Measurements from ENCODE around the gene VRTN. TPM values are rescaled to one million over a fixed set of nuclear protein-coding genes. Genes with fewer than 3 reads are reported as not detected.
"Not testable (repeated sequence)": the region's sequence is repeated elsewhere in the genome, so short reads cannot be mapped to it uniquely, and the experiment has no call there.

VRTN gene
- total RNA-seq, 2 donors from 2014 or later, result 0.30 TPM; not detected in 1

DNA sequence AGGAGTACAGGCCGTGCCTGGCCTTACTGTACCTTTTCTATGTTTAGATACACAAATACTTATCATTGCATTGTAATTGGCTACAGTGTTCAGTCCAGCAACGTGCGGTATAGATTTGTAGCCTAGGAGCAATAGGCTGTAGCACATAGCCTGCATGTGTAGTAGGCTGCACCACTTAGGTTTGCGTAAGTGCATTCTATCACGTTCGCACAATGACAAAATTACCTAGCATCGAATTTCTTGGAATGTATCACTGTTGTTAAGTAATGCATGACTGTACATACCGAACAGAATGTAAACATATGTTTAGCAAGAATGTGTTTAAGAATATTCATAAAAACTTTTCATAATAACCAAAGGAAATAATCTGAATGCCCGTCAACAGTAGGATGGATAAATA lies 31.9 kb downstream of the VRTN start:
- no peaks in the 10 kb centered on the region for H3K4me1 ChIP-seq
- no peak overlapping the region for H3K9ac ChIP-seq (ENCODE audit: low read depth in 2 of 2, low read length in 2 of 2)
- H3K27ac ChIP-seq, result no peak overlapping the region
- H3K4me3 ChIP-seq, result no peak overlapping the region
- no peaks in the 10 kb centered on the region for H3K36me3 ChIP-seq
- TF ChIP-seq CTCF (IDR thresholded peaks at IDR 0.05), result no peak
- intact Hi-C loops (cut with DNase I), result no loop called here
- H3K9me3 ChIP-seq, result no peaks in the 10 kb centered on the region
- DNase-seq, result no peak
- H3K27me3 ChIP-seq, result no peaks in the 10 kb centered on the region

GRCh38 chr14:74380845-74381244 lies 32.6 kb downstream of the VRTN start:
- no peaks in the 10 kb centered on the region for H3K36me3 ChIP-seq
- TF ChIP-seq CTCF (IDR thresholded peaks at IDR 0.05), result no peak
- intact Hi-C loops (cut with DNase I), result no loop called here
- H3K9me3 ChIP-seq, result no peaks in the 10 kb centered on the region
- no peaks in the 10 kb centered on the region for H3K27me3 ChIP-seq
- DNase-seq, result no peak
- H3K27ac ChIP-seq, result no peak overlapping the region
- no peaks in the 10 kb centered on the region for H3K4me1 ChIP-seq
- no peak overlapping the region for H3K4me3 ChIP-seq
- no peak overlapping the region for H3K9ac ChIP-seq (ENCODE audit: low read depth in 2 of 2, low read length in 2 of 2)

DNA sequence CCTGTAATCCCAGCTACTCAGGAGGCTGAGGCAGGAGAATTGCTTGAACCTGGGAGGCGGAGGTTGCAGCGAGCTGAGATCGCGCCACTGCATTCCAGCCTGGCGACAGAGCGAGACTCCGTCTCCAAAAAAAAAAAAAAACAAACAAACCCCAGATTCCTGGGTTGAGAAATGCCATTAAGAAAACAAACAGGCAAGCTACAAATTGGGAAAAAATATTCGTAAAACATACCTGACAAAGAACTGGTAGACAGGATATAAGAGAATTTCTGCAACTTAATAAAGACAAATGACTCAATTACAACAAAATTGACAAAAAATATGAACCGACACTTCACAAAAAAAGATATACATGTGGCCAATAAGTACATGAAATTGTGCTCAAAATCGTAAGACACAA lies 33.3 kb downstream of the VRTN start:
- H3K9ac ChIP-seq (ENCODE audit: low read depth in 2 of 2, low read length in 2 of 2); intact Hi-C loops (cut with DNase I); H3K9me3 ChIP-seq; H3K36me3 ChIP-seq; H3K4me1 ChIP-seq; H3K27ac ChIP-seq; H3K27me3 ChIP-seq; H3K4me3 ChIP-seq; DNase-seq: not testable (repeated sequence)

GRCh38 chr14:74382231-74382630 lies 34.0 kb downstream of the VRTN start:
- no peak for DNase-seq
- no peaks in the 10 kb centered on the region for H3K27me3 ChIP-seq
- H3K27ac ChIP-seq, result no peak overlapping the region
- no peaks in the 10 kb centered on the region for H3K4me1 ChIP-seq
- no peaks in the 10 kb centered on the region for H3K9me3 ChIP-seq
- intact Hi-C loops (cut with DNase I), result no loop called here
- no peak overlapping the region for H3K9ac ChIP-seq (ENCODE audit: low read depth in 2 of 2, low read length in 2 of 2)
- no peaks in the 10 kb centered on the region for H3K36me3 ChIP-seq
- H3K4me3 ChIP-seq, result no peak overlapping the region
- TF ChIP-seq CTCF (IDR thresholded peaks at IDR 0.05), result no peak

DNA sequence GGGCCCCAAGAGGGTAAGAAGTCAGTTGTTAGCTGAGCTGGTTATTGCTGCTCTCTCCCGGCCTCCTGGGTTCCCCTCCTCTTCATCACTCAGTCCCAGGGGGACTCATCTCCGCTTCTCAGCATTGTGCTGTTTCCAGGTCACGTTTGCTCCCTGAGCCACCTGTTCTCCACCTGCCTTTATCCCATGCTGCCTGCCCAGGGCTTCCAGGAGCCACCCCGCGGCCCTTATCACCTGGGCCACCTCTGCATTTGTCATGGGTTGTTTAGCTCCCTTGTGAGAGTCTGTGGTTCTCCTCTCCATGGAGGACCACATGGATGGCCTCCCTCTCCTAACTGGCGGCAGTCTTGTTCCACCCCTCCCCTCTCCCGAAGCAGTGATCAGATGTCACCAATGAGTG lies 41.7 kb downstream of the VRTN start:
- Histone ChIP-seq H3K27ac (no peak overlapping the region), H3K9me3 (no peaks in the 10 kb centered on the region), H3K27me3 (no peaks in the 10 kb centered on the region), H3K36me3 (no peaks in the 10 kb centered on the region), H3K4me1 (no peaks in the 10 kb centered on the region), H3K9ac (ENCODE audit: low read depth in 2 of 2, low read length in 2 of 2) (no peak overlapping the region), H3K4me3 (no peak overlapping the region)
- intact Hi-C loops (cut with DNase I), result no loop called here
- no peak for DNase-seq
- no peak for TF ChIP-seq CTCF (IDR thresholded peaks at IDR 0.05)

GRCh38 chr14:74390505-74390904 lies 42.2 kb downstream of the VRTN start:
- H3K4me1 ChIP-seq; H3K27ac ChIP-seq; H3K9me3 ChIP-seq; H3K4me3 ChIP-seq; intact Hi-C loops (cut with DNase I); H3K27me3 ChIP-seq; DNase-seq; H3K36me3 ChIP-seq; H3K9ac ChIP-seq (ENCODE audit: low read depth in 2 of 2, low read length in 2 of 2): not testable (repeated sequence)

DNA sequence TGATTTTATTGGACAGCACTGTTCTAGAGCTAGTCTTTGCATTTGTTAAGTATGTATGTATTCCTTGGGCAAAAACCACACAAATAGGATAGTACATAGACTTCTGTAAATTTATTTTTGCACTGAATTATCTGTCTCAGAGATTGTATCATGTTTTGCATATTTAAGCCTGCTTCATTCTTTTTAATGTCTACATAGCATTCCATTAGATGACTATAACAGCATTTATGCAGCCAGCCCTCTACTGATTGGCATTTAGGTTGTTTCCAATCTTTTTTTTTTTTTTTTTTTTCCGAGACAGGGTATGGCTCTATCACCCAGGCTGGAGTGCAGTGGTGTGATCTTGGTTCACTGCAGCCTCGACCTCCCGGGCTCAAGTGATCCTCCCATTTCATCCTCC lies 43.2 kb downstream of the VRTN start:
- intact Hi-C loops (cut with DNase I), result no loop called here
- Histone ChIP-seq H3K9ac (ENCODE audit: low read depth in 2 of 2, low read length in 2 of 2) (no peak overlapping the region), H3K27ac (no peak overlapping the region), H3K36me3 (no peaks in the 10 kb centered on the region), H3K4me3 (no peak overlapping the region), H3K9me3 (no peaks in the 10 kb centered on the region), H3K4me1 (no peaks in the 10 kb centered on the region), H3K27me3 (no peaks in the 10 kb centered on the region)
- TF ChIP-seq CTCF (IDR thresholded peaks at IDR 0.05), result no peak
- no peak for DNase-seq

Data from colonic mucosa (tissue), 4 donors.